ENCODE measurements around the gene TBC1D1.

DNA sequence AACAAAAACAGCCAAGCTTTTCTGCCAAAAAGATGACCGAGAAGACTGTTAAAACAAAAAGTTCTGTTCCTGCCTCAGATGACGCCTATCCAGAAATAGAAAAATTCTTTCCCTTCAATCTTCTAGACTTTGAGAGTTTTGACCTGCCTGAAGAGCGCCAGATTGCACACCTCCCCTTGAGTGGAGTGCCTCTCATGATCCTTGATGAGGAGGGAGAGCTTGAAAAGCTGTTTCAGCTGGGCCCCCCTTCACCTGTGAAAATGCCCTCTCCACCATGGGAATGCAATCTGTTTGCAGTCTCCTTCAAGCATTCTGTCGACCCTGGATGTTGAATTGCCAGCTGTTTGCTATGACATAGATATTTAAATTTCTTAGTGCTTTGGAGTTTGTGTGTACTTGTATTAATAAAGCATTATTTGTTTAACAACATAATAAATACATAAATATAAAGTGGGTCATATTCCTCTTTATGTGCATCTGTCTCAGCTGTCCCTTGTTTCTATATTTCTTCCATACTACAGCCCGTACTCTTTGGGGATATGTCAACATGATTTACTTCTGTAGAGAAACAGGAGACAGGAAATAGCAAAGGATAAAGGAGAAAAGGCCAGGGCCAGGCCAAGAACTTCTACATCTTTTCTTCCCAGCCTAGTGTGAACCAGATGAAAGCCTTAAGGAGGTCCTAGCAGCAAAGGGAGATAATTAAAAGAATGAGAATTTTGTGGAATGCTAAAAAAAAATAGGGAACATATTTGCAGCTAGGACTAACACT is 70.0 kb downstream of the TBC1D1 start:
- TF ChIP-seq, protein P1, sequence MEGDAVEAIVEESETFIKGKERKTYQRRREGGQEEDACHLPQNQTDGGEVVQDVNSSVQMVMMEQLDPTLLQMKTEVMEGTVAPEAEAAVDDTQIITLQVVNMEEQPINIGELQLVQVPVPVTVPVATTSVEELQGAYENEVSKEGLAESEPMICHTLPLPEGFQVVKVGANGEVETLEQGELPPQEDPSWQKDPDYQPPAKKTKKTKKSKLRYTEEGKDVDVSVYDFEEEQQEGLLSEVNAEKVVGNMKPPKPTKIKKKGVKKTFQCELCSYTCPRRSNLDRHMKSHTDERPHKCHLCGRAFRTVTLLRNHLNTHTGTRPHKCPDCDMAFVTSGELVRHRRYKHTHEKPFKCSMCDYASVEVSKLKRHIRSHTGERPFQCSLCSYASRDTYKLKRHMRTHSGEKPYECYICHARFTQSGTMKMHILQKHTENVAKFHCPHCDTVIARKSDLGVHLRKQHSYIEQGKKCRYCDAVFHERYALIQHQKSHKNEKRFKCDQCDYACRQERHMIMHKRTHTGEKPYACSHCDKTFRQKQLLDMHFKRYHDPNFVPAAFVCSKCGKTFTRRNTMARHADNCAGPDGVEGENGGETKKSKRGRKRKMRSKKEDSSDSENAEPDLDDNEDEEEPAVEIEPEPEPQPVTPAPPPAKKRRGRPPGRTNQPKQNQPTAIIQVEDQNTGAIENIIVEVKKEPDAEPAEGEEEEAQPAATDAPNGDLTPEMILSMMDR (IDR thresholded peaks at IDR 0.05; ENCODE audit: poor library complexity, severe bottlenecking), result no peak
- TF ChIP-seq POLR2AphosphoS5 (IDR thresholded peaks at IDR 0.05) (no peak), TAF1 (IDR thresholded peaks at IDR 0.05; ENCODE audit: low read depth) (no peak), EZH2 (IDR thresholded peaks at IDR 0.05; ENCODE audit: borderline replicate concordance, insufficient read depth, low read length, poor library complexity, severe bottlenecking) (no peak), EP300 (conservative IDR thresholded peaks at IDR 0.05; ENCODE audit: poor library complexity, severe bottlenecking) (no peak), SMC3 (conservative IDR thresholded peaks at IDR 0.05; ENCODE audit: poor library complexity) (no peak), MXI1 (conservative IDR thresholded peaks at IDR 0.05; ENCODE audit: poor library complexity, severe bottlenecking) (no peak), RAD21 (conservative IDR thresholded peaks at IDR 0.05) (no peak)
- TF ChIP-seq, protein P2, sequence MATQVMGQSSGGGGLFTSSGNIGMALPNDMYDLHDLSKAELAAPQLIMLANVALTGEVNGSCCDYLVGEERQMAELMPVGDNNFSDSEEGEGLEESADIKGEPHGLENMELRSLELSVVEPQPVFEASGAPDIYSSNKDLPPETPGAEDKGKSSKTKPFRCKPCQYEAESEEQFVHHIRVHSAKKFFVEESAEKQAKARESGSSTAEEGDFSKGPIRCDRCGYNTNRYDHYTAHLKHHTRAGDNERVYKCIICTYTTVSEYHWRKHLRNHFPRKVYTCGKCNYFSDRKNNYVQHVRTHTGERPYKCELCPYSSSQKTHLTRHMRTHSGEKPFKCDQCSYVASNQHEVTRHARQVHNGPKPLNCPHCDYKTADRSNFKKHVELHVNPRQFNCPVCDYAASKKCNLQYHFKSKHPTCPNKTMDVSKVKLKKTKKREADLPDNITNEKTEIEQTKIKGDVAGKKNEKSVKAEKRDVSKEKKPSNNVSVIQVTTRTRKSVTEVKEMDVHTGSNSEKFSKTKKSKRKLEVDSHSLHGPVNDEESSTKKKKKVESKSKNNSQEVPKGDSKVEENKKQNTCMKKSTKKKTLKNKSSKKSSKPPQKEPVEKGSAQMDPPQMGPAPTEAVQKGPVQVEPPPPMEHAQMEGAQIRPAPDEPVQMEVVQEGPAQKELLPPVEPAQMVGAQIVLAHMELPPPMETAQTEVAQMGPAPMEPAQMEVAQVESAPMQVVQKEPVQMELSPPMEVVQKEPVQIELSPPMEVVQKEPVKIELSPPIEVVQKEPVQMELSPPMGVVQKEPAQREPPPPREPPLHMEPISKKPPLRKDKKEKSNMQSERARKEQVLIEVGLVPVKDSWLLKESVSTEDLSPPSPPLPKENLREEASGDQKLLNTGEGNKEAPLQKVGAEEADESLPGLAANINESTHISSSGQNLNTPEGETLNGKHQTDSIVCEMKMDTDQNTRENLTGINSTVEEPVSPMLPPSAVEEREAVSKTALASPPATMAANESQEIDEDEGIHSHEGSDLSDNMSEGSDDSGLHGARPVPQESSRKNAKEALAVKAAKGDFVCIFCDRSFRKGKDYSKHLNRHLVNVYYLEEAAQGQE (IDR thresholded peaks at IDR 0.05; ENCODE audit: borderline replicate concordance), result no peak

Measured in neural cell (in vitro differentiated cells).